Activated T-helper 1 cell treated with anti-CD3 and anti-CD28 coated beads, Interleukin-12 subunit alpha, Interleukin-12 subunit beta, Interleukin-2, Interleukin-4 antibody, amounts not matched to agents 30 ng/mL and 10 ng/mL and 1 ng/mL, durations not matched to agents 14 hours and 24 hours and 36 hours (primary cell): ENCODE measurements around the gene ZNF607. TPM values are rescaled to one million over a fixed set of nuclear protein-coding genes. Genes with fewer than 3 reads are reported as not detected.
"Not testable (repeated sequence)": the region's sequence is repeated elsewhere in the genome, so short reads cannot be mapped to it uniquely, and the experiment has no call there.

Experiments
- DNase-seq: peaks from one replicate; pipeline ENCODE4 v3.0.0; 2021; ENCODE audit warnings: low spot score
- H3K27ac Mint-ChIP-seq: one replicate; pipeline ENCODE4 v1.8.0; 2021; ENCODE audit warnings: mild to moderate bottlenecking, mixed read lengths
- H3K27me3 Mint-ChIP-seq: one replicate; pipeline ENCODE4 v1.8.0; 2022; ENCODE audit warnings: mild to moderate bottlenecking, moderate library complexity, mixed read lengths; ENCODE audit not compliant: insufficient read depth
- H3K36me3 Mint-ChIP-seq: one replicate; pipeline ENCODE4 v1.8.0; 2021; ENCODE audit warnings: low read depth, mixed read lengths
- H3K4me1 Mint-ChIP-seq: one replicate; pipeline ENCODE4 v1.8.0; 2021; ENCODE audit warnings: low read depth, mixed read lengths
- H3K4me3 Mint-ChIP-seq: one replicate; pipeline ENCODE4 v1.8.0; 2021; ENCODE audit warnings: mild to moderate bottlenecking, moderate library complexity, mixed read lengths
- H3K9me3 Mint-ChIP-seq: one replicate; pipeline ENCODE4 v1.8.0; 2021; ENCODE audit warnings: mixed read lengths
- intact Hi-C: fragments of 100-400 bp; cut with micrococcal nuclease; formaldehyde crosslinking; loops from one replicate; pipeline ENCODE4 v1.15.1; 2024
- total RNA-seq: library from RNA; stranded (reverse); gene quantifications from 2 replicates; pipeline ENCODE4 v1.2.3, GENCODE V29; 2022

ZNF607 gene
- 1.9 and 2.4 TPM in 2 replicates for total RNA-seq

- H3K27ac Mint-ChIP-seq: peak within 1 kb of the TSS; percentile 67
- peaks cover 9% of the 10 kb centered on the region for H3K4me1 Mint-ChIP-seq
- DNase-seq: peak; percentile 67
- peaks cover 30% of the 10 kb centered on the region for H3K9me3 Mint-ChIP-seq
- intact Hi-C loops: loop anchor here (1.0 to 2.0 kb wide), 3 partner anchors 60 to 253 kb away; partner anchors contain the start of genes ZFP30 and ZNF573
- peak within 1 kb of the TSS; percentile 87 for H3K4me3 Mint-ChIP-seq
- H3K36me3 Mint-ChIP-seq: peaks cover 7% of the 10 kb centered on the region
- no peaks in the 10 kb centered on the region for H3K27me3 Mint-ChIP-seq
Measured at GRCh38 chr19:37719111-37719926, at the start of gene ZNF607. Gene ZNF607 (minus strand): TSS chr19:37719761. CDS start chr19:37711618, 8,143 bp downstream.

GRCh38 chr19:37763488-37763887, 43.9 kb upstream of the ZNF607 start:
- H3K4me1 Mint-ChIP-seq: no peaks in the 10 kb centered on the region
- no peak for DNase-seq
- H3K4me3 Mint-ChIP-seq: no peak overlapping the region
- H3K27ac Mint-ChIP-seq: no peak overlapping the region
- intact Hi-C loops: no loop called here
- H3K27me3 Mint-ChIP-seq: no peaks in the 10 kb centered on the region
- peaks cover 34% of the 10 kb centered on the region for H3K36me3 Mint-ChIP-seq
- peaks cover 45% of the 10 kb centered on the region for H3K9me3 Mint-ChIP-seq

- Mint-ChIP-seq H3K36me3 (peaks cover 21% of the 10 kb centered on the region), H3K9me3 (peaks cover 47% of the 10 kb centered on the region)
- H3K4me1 Mint-ChIP-seq, H3K27me3 Mint-ChIP-seq, DNase-seq, H3K4me3 Mint-ChIP-seq, H3K27ac Mint-ChIP-seq: not testable (repeated sequence)
- intact Hi-C loops: loop anchor here (10.0 kb wide), 1 partner anchor 47 kb away; no protein-coding TSS in a partner anchor
Measured at GRCh38 chr19:37757683-37758082, 38.1 kb upstream of the ZNF607 start.

GRCh38 chr19:37738371-37738770, 18.8 kb upstream of the ZNF607 start:
- peaks cover 76% of the 10 kb centered on the region for H3K9me3 Mint-ChIP-seq
- no peak overlapping the region for H3K27ac Mint-ChIP-seq
- H3K36me3 Mint-ChIP-seq: peaks cover 16% of the 10 kb centered on the region
- H3K27me3 Mint-ChIP-seq: no peaks in the 10 kb centered on the region
- no peak overlapping the region for H3K4me3 Mint-ChIP-seq
- no peak for DNase-seq
- no peaks in the 10 kb centered on the region for H3K4me1 Mint-ChIP-seq
- intact Hi-C loops: no loop called here

- intact Hi-C loops: no loop called here
- Mint-ChIP-seq H3K4me3 (no peak overlapping the region), H3K4me1 (no peaks in the 10 kb centered on the region), H3K27me3 (no peaks in the 10 kb centered on the region), H3K9me3 (peaks cover 37% of the 10 kb centered on the region), H3K36me3 (peaks cover 3% of the 10 kb centered on the region), H3K27ac (no peak overlapping the region)
- DNase-seq: no peak
Measured at GRCh38 chr19:37725181-37725580, 5.6 kb upstream of the ZNF607 start.

- intact Hi-C loops: loop anchor here (1.0 to 2.0 kb wide), 3 partner anchors 59 to 254 kb away; partner anchors contain the start of genes ZFP30 and ZNF573
- Mint-ChIP-seq H3K27me3 (no peaks in the 10 kb centered on the region), H3K27ac (peak overlapping the region; percentile 67), H3K4me3 (peak overlapping the region; percentile 87), H3K9me3 (peaks cover 32% of the 10 kb centered on the region), H3K36me3 (peaks cover 7% of the 10 kb centered on the region), H3K4me1 (peaks cover 9% of the 10 kb centered on the region)
- DNase-seq: no peak
Measured at GRCh38 chr19:37719927-37720265, 335 bp upstream of the ZNF607 start.

GRCh38 chr19:37718304-37718703, 1.3 kb downstream of the ZNF607 start:
- H3K4me1 Mint-ChIP-seq: peaks cover 9% of the 10 kb centered on the region
- DNase-seq: no peak
- peaks cover 23% of the 10 kb centered on the region for H3K9me3 Mint-ChIP-seq
- H3K27ac Mint-ChIP-seq: no peak overlapping the region
- intact Hi-C loops: loop anchor here (2.0 kb wide), 1 partner anchor 64 kb away; the partner anchor contains the start of gene ZFP30
- peak overlapping the region; percentile 87 for H3K4me3 Mint-ChIP-seq
- H3K36me3 Mint-ChIP-seq: peaks cover 7% of the 10 kb centered on the region
- no peaks in the 10 kb centered on the region for H3K27me3 Mint-ChIP-seq

GRCh38 chr19:37716140-37716539, 3.4 kb downstream of the ZNF607 start:
- Mint-ChIP-seq H3K27ac (no peak overlapping the region), H3K4me3 (no peak overlapping the region), H3K36me3 (peaks cover 9% of the 10 kb centered on the region), H3K27me3 (no peaks in the 10 kb centered on the region), H3K4me1 (peaks cover 9% of the 10 kb centered on the region), H3K9me3 (peaks cover 34% of the 10 kb centered on the region)
- intact Hi-C loops: no loop called here
- no peak for DNase-seq

- no peak overlapping the region for H3K4me3 Mint-ChIP-seq
- no peaks in the 10 kb centered on the region for H3K4me1 Mint-ChIP-seq
- peaks cover 16% of the 10 kb centered on the region for H3K36me3 Mint-ChIP-seq
- intact Hi-C loops: no loop called here
- H3K27ac Mint-ChIP-seq: no peak overlapping the region
- no peak for DNase-seq
- no peaks in the 10 kb centered on the region for H3K27me3 Mint-ChIP-seq
- peaks cover 61% of the 10 kb centered on the region for H3K9me3 Mint-ChIP-seq
Measured at GRCh38 chr19:37706052-37706605, 13.4 kb downstream of the ZNF607 start.

- Mint-ChIP-seq H3K27ac (no peak overlapping the region), H3K36me3 (peaks cover 17% of the 10 kb centered on the region), H3K4me3 (no peak overlapping the region), H3K27me3 (no peaks in the 10 kb centered on the region), H3K4me1 (no peaks in the 10 kb centered on the region), H3K9me3 (peaks cover 74% of the 10 kb centered on the region)
- DNase-seq: no peak
- intact Hi-C loops: no loop called here
Measured at GRCh38 chr19:37699057-37699456, 20.5 kb downstream of the ZNF607 start.

GRCh38 chr19:37698216-37698615, 21.3 kb downstream of the ZNF607 start:
- no peak overlapping the region for H3K27ac Mint-ChIP-seq
- no peaks in the 10 kb centered on the region for H3K27me3 Mint-ChIP-seq
- no peak for DNase-seq
- H3K4me3 Mint-ChIP-seq: no peak overlapping the region
- no peaks in the 10 kb centered on the region for H3K4me1 Mint-ChIP-seq
- H3K9me3 Mint-ChIP-seq: peaks cover 74% of the 10 kb centered on the region
- intact Hi-C loops: no loop called here
- peaks cover 17% of the 10 kb centered on the region for H3K36me3 Mint-ChIP-seq

GRCh38 chr19:37695144-37695899, 24.2 kb downstream of the ZNF607 start:
- intact Hi-C loops: no loop called here
- Mint-ChIP-seq H3K27me3 (no peaks in the 10 kb centered on the region), H3K9me3 (peaks cover 70% of the 10 kb centered on the region), H3K4me1 (peaks cover 7% of the 10 kb centered on the region), H3K27ac (no peak overlapping the region), H3K36me3 (peaks cover 18% of the 10 kb centered on the region), H3K4me3 (no peak overlapping the region)
- no peak for DNase-seq
